Ascending aorta (tissue), 2 donors: Measurements from ENCODE around the gene CDKN2D. TPM values are rescaled to one million over a fixed set of nuclear protein-coding genes. Genes with fewer than 3 reads are reported as not detected.
A peak's percentile ranks its signal among the peaks of the same experiment; 100 is the strongest.

Experiments
- DNase-seq, 2 donors: peaks; one replicate each; pipeline ENCODE4 v3.0.0-alpha.2; 2019; ENCODE audit warnings: low spot score in 2 of 2
- H3K27ac ChIP-seq, 2 donors: fragments of 200-600 bp; sonication (generic); one replicate each; pipeline ENCODE4 v1.5.1; 2016 to 2017; ENCODE audit warnings: mild to moderate bottlenecking in 1 of 2
- H3K27me3 ChIP-seq: fragments of 200-600 bp; sonication (generic); one replicate; pipeline ENCODE4 v1.5.1; 2017
- H3K36me3 ChIP-seq, 2 donors: fragments of 200-600 bp; sonication (generic); one replicate each; pipeline ENCODE4 v1.5.1; 2016
- H3K4me1 ChIP-seq, 2 donors: fragments of 200-600 bp; sonication (generic); one replicate each; pipeline ENCODE4 v1.5.1; 2016 to 2017; ENCODE audit warnings: mild to moderate bottlenecking in 1 of 2
- H3K4me3 ChIP-seq, 2 donors: fragments of 200-600 bp; sonication (generic); one replicate each; pipeline ENCODE4 v1.5.1; 2016 to 2017; ENCODE audit warnings: mild to moderate bottlenecking in 1 of 2
- H3K9me3 ChIP-seq, 2 donors: fragments of 200-600 bp; sonication (generic); one replicate each; pipeline ENCODE4 v1.5.1; 2016
- intact Hi-C: fragments of 100-400 bp; cut with DNase I; formaldehyde crosslinking; loops from one replicate; pipeline ENCODE4 v1.15.1; 2023
- total RNA-seq: library from RNA; depleted of rRNA; stranded (reverse); fragments of >200 nt; gene quantifications from one replicate; pipeline ENCODE4 v1.1.0, GENCODE V29; 2016
- TF ChIP-seq, protein P1 (sequence below), 3 experiments: fragments of 200-600 bp in 2 of 3; fragments of 450-650 bp in 1 of 3; sonication (generic) in 2 of 3; IDR thresholded peaks; one replicate each; pipeline ENCODE4 v1.5.1; 2016 to 2019; ENCODE audit warnings: antibody characterized with exemption in 3 of 3, mild to moderate bottlenecking in 1 of 3, moderate library complexity in 1 of 3

CDKN2D gene
- total RNA-seq, 1 donor from 2014 or later: 20.3 TPM

DNA sequence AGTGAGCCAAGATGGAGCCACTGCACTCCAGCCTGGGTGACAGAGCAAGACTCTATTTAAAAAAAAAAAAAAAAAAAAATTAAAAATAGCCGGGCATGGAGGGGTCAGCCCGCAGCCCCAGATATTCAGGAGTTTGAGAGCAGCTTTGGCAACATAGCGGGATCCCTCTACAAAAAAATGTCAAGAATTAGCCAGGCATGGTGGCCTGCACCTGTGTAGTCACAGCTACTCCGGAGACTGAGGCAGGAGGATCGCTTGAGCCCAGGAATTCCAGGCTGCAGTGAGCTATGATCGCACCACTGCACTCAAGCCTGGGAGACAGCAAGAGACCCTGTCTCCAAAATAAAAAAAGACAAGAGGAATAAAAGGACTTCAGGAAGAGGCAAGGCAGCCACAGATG, 17.6 kb upstream of the CDKN2D start:
- intact Hi-C loops: no loop called here
- Histone ChIP-seq H3K27ac (no peak overlapping the region), H3K36me3 (no peaks in the 10 kb centered on the region), H3K27me3 (no peaks in the 10 kb centered on the region), H3K4me3 (no peak overlapping the region), H3K4me1 (no peaks in the 10 kb centered on the region), H3K9me3 (no peaks in the 10 kb centered on the region)
- TF ChIP-seq, protein P1, sequence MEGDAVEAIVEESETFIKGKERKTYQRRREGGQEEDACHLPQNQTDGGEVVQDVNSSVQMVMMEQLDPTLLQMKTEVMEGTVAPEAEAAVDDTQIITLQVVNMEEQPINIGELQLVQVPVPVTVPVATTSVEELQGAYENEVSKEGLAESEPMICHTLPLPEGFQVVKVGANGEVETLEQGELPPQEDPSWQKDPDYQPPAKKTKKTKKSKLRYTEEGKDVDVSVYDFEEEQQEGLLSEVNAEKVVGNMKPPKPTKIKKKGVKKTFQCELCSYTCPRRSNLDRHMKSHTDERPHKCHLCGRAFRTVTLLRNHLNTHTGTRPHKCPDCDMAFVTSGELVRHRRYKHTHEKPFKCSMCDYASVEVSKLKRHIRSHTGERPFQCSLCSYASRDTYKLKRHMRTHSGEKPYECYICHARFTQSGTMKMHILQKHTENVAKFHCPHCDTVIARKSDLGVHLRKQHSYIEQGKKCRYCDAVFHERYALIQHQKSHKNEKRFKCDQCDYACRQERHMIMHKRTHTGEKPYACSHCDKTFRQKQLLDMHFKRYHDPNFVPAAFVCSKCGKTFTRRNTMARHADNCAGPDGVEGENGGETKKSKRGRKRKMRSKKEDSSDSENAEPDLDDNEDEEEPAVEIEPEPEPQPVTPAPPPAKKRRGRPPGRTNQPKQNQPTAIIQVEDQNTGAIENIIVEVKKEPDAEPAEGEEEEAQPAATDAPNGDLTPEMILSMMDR (IDR thresholded peaks at IDR 0.05): no peak
- no peak for DNase-seq

DNA sequence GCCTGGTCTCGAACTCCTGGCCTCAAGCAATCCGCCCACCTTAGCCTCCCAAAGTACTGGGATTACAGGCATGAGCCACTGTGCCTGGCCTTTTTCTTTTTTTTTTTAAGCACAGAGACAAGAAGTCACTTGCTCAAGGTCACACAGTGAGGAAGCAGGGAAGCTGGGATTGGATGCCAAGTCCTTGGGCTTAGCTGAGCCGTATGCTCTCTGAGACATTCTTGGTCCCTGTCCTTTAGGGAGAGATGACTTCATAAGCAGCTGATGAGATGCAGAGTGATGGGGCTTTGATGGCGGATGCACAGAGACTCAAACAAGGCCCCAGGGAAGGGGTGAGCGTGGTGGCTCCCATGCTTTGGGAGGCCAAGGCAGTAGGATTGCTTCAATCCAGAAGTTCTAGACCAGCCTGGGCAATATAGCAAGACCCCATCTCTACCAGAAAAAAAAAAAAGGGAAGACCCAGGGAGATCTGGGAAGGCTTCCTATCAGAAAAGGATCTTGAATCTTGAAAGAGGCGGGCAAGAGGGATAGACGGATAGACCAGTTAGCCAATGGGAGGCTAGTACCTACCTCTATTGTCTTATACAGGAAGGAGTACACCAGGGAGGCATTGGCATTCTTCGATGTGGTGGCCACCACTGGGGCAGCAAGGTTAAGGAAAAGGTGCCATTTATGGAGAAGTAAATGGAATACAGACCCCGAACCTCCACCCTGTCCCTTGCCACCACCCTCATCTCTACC, 14.4 kb upstream of the CDKN2D start:
- Histone ChIP-seq H3K9me3 (no peaks in the 10 kb centered on the region), H3K27me3 (no peaks in the 10 kb centered on the region), H3K27ac (no peak overlapping the region), H3K36me3 (no peaks in the 10 kb centered on the region), H3K4me1 (peaks cover 0 to 3% of the 10 kb centered on the region in 2 donors), H3K4me3 (no peak overlapping the region)
- DNase-seq: no peak
- intact Hi-C loops: loop anchor here (5.0 kb wide), 1 partner anchor 44 kb away; the partner anchor contains the start of gene SLC44A2
- TF ChIP-seq, protein P1 (IDR thresholded peaks at IDR 0.05): no peak

DNA sequence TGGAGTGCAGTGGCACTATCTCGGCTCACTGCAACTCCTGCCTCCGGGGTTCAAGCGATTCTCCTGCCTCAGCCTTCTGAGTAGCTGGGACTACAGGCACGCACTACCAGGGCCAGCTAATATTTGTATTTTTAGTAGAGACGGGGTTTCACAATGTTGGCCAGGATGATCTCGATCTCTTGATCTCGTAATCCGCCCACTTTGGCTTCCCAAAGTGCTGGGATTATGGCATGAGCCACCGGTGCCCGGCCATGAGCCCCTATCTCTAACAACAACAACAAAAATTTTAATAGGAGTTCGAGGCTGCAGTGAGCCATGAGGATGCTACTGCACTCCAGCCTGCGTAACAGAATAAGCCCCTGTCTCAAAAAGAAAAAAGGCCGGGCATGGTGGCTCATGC, 13.3 kb upstream of the CDKN2D start:
- no peaks in the 10 kb centered on the region for H3K36me3 ChIP-seq
- no peak overlapping the region for H3K4me3 ChIP-seq
- intact Hi-C loops: loop anchor here (5.0 kb wide), 1 partner anchor 45 kb away; the partner anchor contains the start of gene SLC44A2
- no peaks in the 10 kb centered on the region for H3K9me3 ChIP-seq
- H3K27ac ChIP-seq: no peak overlapping the region
- peaks cover 0 to 3% of the 10 kb centered on the region in 2 donors for H3K4me1 ChIP-seq
- TF ChIP-seq, protein P1 (IDR thresholded peaks at IDR 0.05): no peak
- DNase-seq: no peak
- H3K27me3 ChIP-seq: no peaks in the 10 kb centered on the region

DNA sequence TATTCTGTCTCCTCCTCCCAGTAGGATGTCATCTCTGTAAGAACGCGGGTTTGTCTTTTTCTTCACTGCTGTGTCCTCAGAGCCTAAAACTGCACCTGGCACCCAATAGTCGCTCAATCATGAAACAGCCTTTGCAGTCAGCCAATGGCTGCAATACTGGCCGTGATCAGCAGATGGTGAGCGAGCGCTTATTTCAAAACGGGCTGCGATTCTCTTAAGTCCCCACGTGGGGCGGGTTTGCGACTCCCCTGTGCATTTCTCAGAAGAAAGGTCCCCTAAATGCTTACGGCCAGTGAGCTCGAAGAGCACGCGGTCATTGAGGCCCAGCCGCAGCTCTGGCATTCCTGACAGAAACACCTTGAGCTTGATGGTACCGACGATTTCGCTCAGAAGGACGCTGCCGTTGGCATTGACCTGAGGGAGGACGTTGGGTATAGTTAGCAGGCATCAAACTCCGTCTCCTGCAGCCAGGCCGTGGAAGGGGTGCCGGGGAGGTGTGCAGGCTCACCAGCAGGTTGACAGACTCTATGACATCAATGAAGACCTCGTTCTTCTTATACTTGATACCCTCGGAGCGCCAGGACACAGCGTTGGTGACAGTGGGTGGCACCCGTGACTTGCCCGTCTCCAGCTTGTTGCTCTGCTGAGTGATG, 12.3 kb upstream of the CDKN2D start:
- Histone ChIP-seq H3K27me3 (no peaks in the 10 kb centered on the region), H3K36me3 (no peaks in the 10 kb centered on the region), H3K9me3 (no peaks in the 10 kb centered on the region), H3K4me3 (no peak overlapping the region), H3K27ac (no peak overlapping the region), H3K4me1 (peaks cover 0 to 3% of the 10 kb centered on the region in 2 donors)
- DNase-seq: peak; percentile 60 to 95
- intact Hi-C loops: loop anchor here (1.0 to 5.0 kb wide), 3 partner anchors 46 to 118 kb away; partner anchors contain the start of gene SLC44A2
- TF ChIP-seq, protein P1 (IDR thresholded peaks at IDR 0.05): peak; percentile 98 to 99 (median 99)

DNA sequence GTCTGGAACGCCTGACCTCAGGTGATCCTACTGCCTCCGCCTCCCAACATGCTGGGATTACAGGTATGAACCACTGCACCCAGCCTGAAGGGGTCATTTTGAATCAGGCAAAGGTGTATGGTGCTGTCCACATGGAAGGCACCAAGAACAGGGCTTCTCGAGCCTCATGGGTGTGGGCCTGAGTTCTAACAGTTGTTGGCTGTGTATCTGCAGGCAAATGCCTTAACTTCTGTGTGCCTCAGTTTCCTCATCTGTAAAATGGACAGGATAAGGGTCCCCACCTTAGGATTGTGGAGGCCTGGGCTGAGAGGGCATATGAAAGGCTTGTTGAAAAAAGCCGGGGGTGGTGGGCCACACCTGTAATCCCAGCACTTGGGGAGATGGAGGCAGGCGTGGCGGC, 9.2 kb upstream of the CDKN2D start:
- Histone ChIP-seq H3K9me3 (no peaks in the 10 kb centered on the region), H3K27me3 (no peaks in the 10 kb centered on the region), H3K4me3 (no peak overlapping the region), H3K4me1 (peaks cover 0 to 3% of the 10 kb centered on the region in 2 donors), H3K36me3 (no peaks in the 10 kb centered on the region), H3K27ac (no peak overlapping the region)
- no peak for DNase-seq
- intact Hi-C loops: no loop called here
- TF ChIP-seq, protein P1 (IDR thresholded peaks at IDR 0.05): no peak
